Keratinocyte (primary cell): ENCODE results near the gene SDCCAG8. TPM values are rescaled to one million over a fixed set of nuclear protein-coding genes. Genes with fewer than 3 reads are reported as not detected.

Experiments used
- DNase-seq: peaks from one replicate; pipeline ENCODE4 v3.0.0-alpha.2; 2011; ENCODE audit warnings: low read depth, missing footprints, low spot score
- FAIRE-seq: peaks from 2 replicates; lab custom pipeline; 2011; peaks lifted over from hg19 to GRCh38; lab: Jason Lieb, UNC
- H2AFZ ChIP-seq: 2 replicates; pipeline ENCODE4 v1.6.0; 2012; ENCODE audit warnings: low read length, control low read depth, inconsistent platforms; ENCODE audit not compliant: control insufficient read depth
- H3K27ac ChIP-seq: 2 replicates; pipeline ENCODE4 v1.5.1; 2011; ENCODE audit warnings: low read length; ENCODE audit not compliant: control insufficient read depth, insufficient read depth
- H3K27me3 ChIP-seq: 3 replicates; pipeline ENCODE4 v1.6.0; 2011; ENCODE audit warnings: low read length; ENCODE audit not compliant: control insufficient read depth, insufficient read depth; ENCODE audit errors: extremely low read depth
- H3K36me3 ChIP-seq, 2 experiments: 2 replicates in 1 of 2; 3 replicates in 1 of 2; pipeline ENCODE4 v1.5.1; 2011; ENCODE audit warnings: low read length in 2 of 2, mild to moderate bottlenecking in 1 of 2; ENCODE audit not compliant: control insufficient read depth in 2 of 2, insufficient read depth in 2 of 2; ENCODE audit errors: extremely low read depth in 1 of 2
- H3K4me1 ChIP-seq: 3 replicates; pipeline ENCODE4 v1.5.1; 2011; ENCODE audit warnings: low read length; ENCODE audit not compliant: control insufficient read depth, insufficient read depth; ENCODE audit errors: extremely low read depth
- H3K4me2 ChIP-seq: 3 replicates; pipeline ENCODE4 v1.6.0; 2011; ENCODE audit warnings: low read depth, low read length; ENCODE audit not compliant: control insufficient read depth, insufficient read depth; ENCODE audit errors: extremely low read depth
- H3K4me3 ChIP-seq, 3 experiments: fragments of 200-600 bp in 1 of 3; sonication (generic) in 1 of 3; 2 replicates in 2 of 3; 3 replicates in 1 of 3; pipeline ENCODE4 v1.5.1; 2011 to 2016; ENCODE audit warnings: low read length in 3 of 3, mild to moderate bottlenecking in 3 of 3, control low read depth in 2 of 3, inconsistent platforms in 1 of 3, low read depth in 1 of 3, mixed read lengths in 1 of 3, mixed run types in 1 of 3, moderate library complexity in 1 of 3; ENCODE audit not compliant: control insufficient read depth in 2 of 3, insufficient read depth in 2 of 3; ENCODE audit errors: extremely low read depth in 1 of 3
- H3K79me2 ChIP-seq: 2 replicates; pipeline ENCODE4 v1.6.0; 2012; ENCODE audit warnings: low read length; ENCODE audit not compliant: control insufficient read depth, insufficient read depth
- H3K9ac ChIP-seq: 3 replicates; pipeline ENCODE4 v1.6.0; 2011; ENCODE audit warnings: low read length; ENCODE audit not compliant: control insufficient read depth, insufficient read depth; ENCODE audit errors: extremely low read depth
- H3K9me1 ChIP-seq: 3 replicates; pipeline ENCODE4 v1.6.0; 2011; ENCODE audit warnings: low read length; ENCODE audit not compliant: control insufficient read depth, insufficient read depth; ENCODE audit errors: extremely low read depth
- H3K9me3 ChIP-seq: 2 replicates; pipeline ENCODE4 v1.5.1; 2012; ENCODE audit warnings: low read depth, low read length; ENCODE audit not compliant: control insufficient read depth
- H4K20me1 ChIP-seq: 3 replicates; pipeline ENCODE4 v1.6.0; 2011; ENCODE audit warnings: low read length; ENCODE audit not compliant: control insufficient read depth, insufficient read depth; ENCODE audit errors: extremely low read depth
- CTCF ChIP-seq, 3 experiments: IDR thresholded peaks in 1 of 3; conservative IDR thresholded peaks in 1 of 3; optimal IDR thresholded peaks in 1 of 3; 2 replicates in 2 of 3; 3 replicates in 1 of 3; pipeline versions ENCODE3 to v1.5.1; 2011; ENCODE audit warnings: low read length in 3 of 3, mild to moderate bottlenecking in 3 of 3, moderate library complexity in 2 of 3, control low read depth in 1 of 3, inconsistent platforms in 1 of 3; ENCODE audit not compliant: insufficient read depth in 2 of 3; ENCODE audit errors: extremely low read depth in 1 of 3
- EZH2 ChIP-seq: IDR thresholded peaks from one replicate; pipeline ENCODE4 v1.6.1; 2012; ENCODE audit warnings: inconsistent platforms, mild to moderate bottlenecking, low read length, moderate library complexity
- dilution Hi-C: fragments of 300-500 bp; cut with MboI; formaldehyde crosslinking; loops from one replicate; pipeline ENCODE4 v1.7.0; 2020; ENCODE audit warnings: low sequenced_read_pairs; ENCODE audit not compliant: extremely low pct_ligation_motif_present
- polyA plus RNA-seq, 5 experiments: library from polyadenylated mRNA; depleted of rRNA in 3 of 5; stranded (reverse) in 3 of 5; stranded (forward) in 1 of 5; unstranded in 1 of 5; fragments of >200 nt; gene quantifications; 1 replicate in 1 of 5; 2 replicates in 3 of 5; 3 replicates in 1 of 5; pipeline versions ENCODE4 v1.2.1 to v1.2.3, GENCODE V29; 2011 to 2012; ENCODE audit warnings: missing spikeins in 2 of 5, low read depth in 1 of 5, low replicate concordance in 1 of 5

SDCCAG8 gene
- polyA plus RNA-seq, 1 donor (not counting 4 experiments of a cell fraction or from before 2014, with no cell fraction given): 61.6 TPM

GRCh38 chr1:243375596-243375995, 119.8 kb downstream of the SDCCAG8 start:
- FAIRE-seq: no peak
- H3K27me3 ChIP-seq: no peaks in the 10 kb centered on the region

GRCh38 chr1:243378669-243379068, 122.8 kb downstream of the SDCCAG8 start:
- Histone ChIP-seq H3K79me2 (no peaks in the 10 kb centered on the region), H3K9me3 (no peaks in the 10 kb centered on the region), H3K27ac (no peak overlapping the region), H4K20me1 (no peaks in the 10 kb centered on the region), H3K4me3 (no peak overlapping the region), H3K9me1 (no peaks in the 10 kb centered on the region), H3K4me1 (no peaks in the 10 kb centered on the region), H3K27me3 (no peaks in the 10 kb centered on the region), H3K9ac (no peak overlapping the region), H3K4me2 (no peak overlapping the region), H3K36me3 (peaks cover 2 to 3% of the 10 kb centered on the region in 2 experiments), H2AFZ (no peak overlapping the region)
- TF ChIP-seq EZH2 (no peak), CTCF (optimal IDR thresholded peaks at IDR 0.05 in 1 of 3, IDR thresholded peaks at IDR 0.05 in 1 of 3, conservative IDR thresholded peaks at IDR 0.05 in 1 of 3; ENCODE audit: extremely low read depth in 1 of 3, insufficient read depth in 2 of 3, low read length in 3 of 3) (no peak)
- no peak for FAIRE-seq
- DNase-seq: no peak
- dilution Hi-C loops: no loop called here

More at GRCh38 chr1:243375596-243375995, 119.8 kb downstream of the SDCCAG8 start:
- no peak overlapping the region for H3K27ac ChIP-seq
- peaks cover 2 to 3% of the 10 kb centered on the region in 2 experiments for H3K36me3 ChIP-seq
- no peak overlapping the region for H3K9ac ChIP-seq
- no peaks in the 10 kb centered on the region for H3K4me1 ChIP-seq
- H3K9me3 ChIP-seq: no peaks in the 10 kb centered on the region
- no peak for DNase-seq
- H3K4me3 ChIP-seq: no peak overlapping the region
- no peak overlapping the region for H3K4me2 ChIP-seq
- H3K79me2 ChIP-seq: no peaks in the 10 kb centered on the region
- dilution Hi-C loops: no loop called here
- TF ChIP-seq EZH2 (no peak), CTCF (optimal IDR thresholded peaks at IDR 0.05 in 1 of 3, IDR thresholded peaks at IDR 0.05 in 1 of 3, conservative IDR thresholded peaks at IDR 0.05 in 1 of 3; ENCODE audit: extremely low read depth in 1 of 3, insufficient read depth in 2 of 3, low read length in 3 of 3) (no peak)
- no peak overlapping the region for H2AFZ ChIP-seq
- H4K20me1 ChIP-seq: no peaks in the 10 kb centered on the region
- H3K9me1 ChIP-seq: no peaks in the 10 kb centered on the region
